Measurements from ENCODE around the gene WFS1. TPM values are rescaled to one million over a fixed set of nuclear protein-coding genes. Genes with fewer than 3 reads are reported as not detected.
A peak's percentile ranks its signal among the peaks of the same experiment; 100 is the strongest.

WFS1 gene
- total RNA-seq, 1 donor from 2014 or later = 23.4 TPM

GRCh38 chr4:6338175-6338950 lies 68.7 kb downstream of the WFS1 start:
- no peak for DNase-seq (ENCODE audit: low read depth in 2 of 2)

GRCh38 chr4:6338951-6339817 lies 69.5 kb downstream of the WFS1 start:
- DNase-seq (ENCODE audit: low read depth in 2 of 2) = no peak

- no peak for DNase-seq (ENCODE audit: low read depth in 2 of 2)
Measured at GRCh38 chr4:6339818-6340445, 70.3 kb downstream of the WFS1 start.

GRCh38 chr4:6340446-6341015 lies 70.9 kb downstream of the WFS1 start:
- DNase-seq (ENCODE audit: low read depth in 2 of 2) = no peak

- DNase-seq (ENCODE audit: low read depth in 2 of 2) = no peak
Measured at GRCh38 chr4:6341696-6342095, 72.0 kb downstream of the WFS1 start.

- DNase-seq (ENCODE audit: low read depth in 2 of 2) = peak; percentile 47 to 51
Measured at GRCh38 chr4:6342530-6343293, 73.1 kb downstream of the WFS1 start.

- no peak for DNase-seq (ENCODE audit: low read depth in 2 of 2)
Measured at GRCh38 chr4:6343939-6344408, 74.3 kb downstream of the WFS1 start.

GRCh38 chr4:6345096-6345830 lies 75.6 kb downstream of the WFS1 start:
- no peak for DNase-seq (ENCODE audit: low read depth in 2 of 2)

GRCh38 chr4:6345866-6346265 lies 76.2 kb downstream of the WFS1 start:
- DNase-seq (ENCODE audit: low read depth in 2 of 2) = no peak

- no peak for DNase-seq (ENCODE audit: low read depth in 2 of 2)
Measured at GRCh38 chr4:6346373-6347110, 76.9 kb downstream of the WFS1 start.

- no peak for DNase-seq (ENCODE audit: low read depth in 2 of 2)
Measured at GRCh38 chr4:6347511-6348045, 77.9 kb downstream of the WFS1 start.

GRCh38 chr4:6348408-6348807 lies 78.8 kb downstream of the WFS1 start:
- DNase-seq (ENCODE audit: low read depth in 2 of 2) = no peak

GRCh38 chr4:6349896-6350603 lies 80.4 kb downstream of the WFS1 start:
- no peak for DNase-seq (ENCODE audit: low read depth in 2 of 2)

GRCh38 chr4:6350646-6351045 lies 81.0 kb downstream of the WFS1 start:
- no peak for DNase-seq (ENCODE audit: low read depth in 2 of 2)

- no peak for DNase-seq (ENCODE audit: low read depth in 2 of 2)
Measured at GRCh38 chr4:6351246-6352000, 81.8 kb downstream of the WFS1 start.

- DNase-seq (ENCODE audit: low read depth in 2 of 2) = no peak
Measured at GRCh38 chr4:6352031-6352692, 82.5 kb downstream of the WFS1 start.

All from dermis microvascular lymphatic vessel endothelial cell (primary cell).